ENCODE data around the gene LIPC.
"Not testable (repeated sequence)": the region's sequence is repeated elsewhere in the genome, so short reads cannot be mapped to it uniquely, and the experiment has no call there.

LIPC gene

GRCh38 chr15:58593870-58594269 lies 162.1 kb downstream of the LIPC start:
- no peak for DNase-seq

DNA sequence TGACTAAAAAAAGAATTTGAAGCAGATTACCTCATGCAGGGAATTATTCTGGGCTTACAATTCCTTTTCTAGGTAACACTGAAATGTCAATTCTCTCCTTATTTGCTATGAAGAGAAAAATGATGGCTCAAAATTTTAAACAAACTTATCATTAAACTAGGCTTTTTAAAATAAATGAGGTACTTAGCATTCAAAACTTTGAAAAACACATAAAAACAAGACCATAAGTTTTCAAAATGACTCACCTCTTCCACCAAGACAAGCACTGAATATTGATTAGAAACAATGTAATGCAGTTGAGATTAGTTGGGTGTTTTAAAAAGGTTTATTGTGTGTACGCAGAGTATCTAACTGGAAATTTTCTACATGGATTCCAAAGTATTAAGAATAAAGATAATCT lies 163.1 kb downstream of the LIPC start:
- no peak for DNase-seq

GRCh38 chr15:58595516-58596263 lies 163.9 kb downstream of the LIPC start:
- DNase-seq = no peak

- no peak for DNase-seq
Measured at GRCh38 chr15:58597943-58598828, 166.4 kb downstream of the LIPC start.

DNA sequence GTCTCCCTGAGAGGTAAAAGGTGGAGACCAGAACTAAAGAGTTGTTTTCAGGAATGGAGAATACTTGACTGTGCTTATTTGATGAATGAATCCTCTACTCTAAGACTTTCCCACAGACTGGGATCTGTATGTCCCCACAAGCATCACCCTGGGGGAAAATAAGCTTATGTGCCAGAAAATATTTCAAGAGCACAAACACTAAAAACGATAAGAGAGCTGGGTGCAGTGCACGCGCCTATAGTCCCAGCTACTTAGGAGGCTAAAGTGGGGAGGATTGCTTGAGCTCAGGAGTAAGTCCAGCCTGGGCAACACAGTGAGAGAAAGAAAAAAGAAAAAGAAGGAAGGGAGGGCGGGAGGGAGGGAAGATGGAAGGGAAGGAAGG lies 167.0 kb downstream of the LIPC start:
- no peak for DNase-seq

DNA sequence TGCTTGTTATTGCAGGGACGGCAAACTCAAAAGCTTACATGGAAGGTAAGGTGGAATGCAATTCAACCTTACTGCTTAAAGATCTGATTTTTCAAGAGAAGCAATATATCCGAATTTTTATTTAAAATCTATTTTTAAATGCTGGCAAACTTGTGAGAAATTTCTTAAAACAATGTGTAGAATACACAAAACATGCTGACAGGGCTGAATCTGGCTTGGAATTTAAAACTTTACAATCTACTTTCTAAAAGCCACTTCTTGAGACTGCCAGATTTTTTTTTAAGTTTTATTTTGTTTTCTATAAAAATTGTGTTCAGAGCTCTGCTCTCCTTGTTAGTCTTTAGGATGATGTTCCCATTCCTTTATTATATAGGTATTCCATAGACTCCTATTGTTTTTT lies 171.0 kb downstream of the LIPC start:
- no peak for DNase-seq

- DNase-seq = not testable (repeated sequence)
Measured at GRCh38 chr15:58603927-58604326, 172.1 kb downstream of the LIPC start.

GRCh38 chr15:58604455-58604923 lies 172.7 kb downstream of the LIPC start:
- DNase-seq = no peak

- no peak for DNase-seq
Measured at GRCh38 chr15:58605931-58606530, 174.2 kb downstream of the LIPC start.

- no peak for DNase-seq
Measured at GRCh38 chr15:58606577-58607080, 174.8 kb downstream of the LIPC start.

GRCh38 chr15:58608129-58608590 lies 176.4 kb downstream of the LIPC start:
- DNase-seq = no peak

DNA sequence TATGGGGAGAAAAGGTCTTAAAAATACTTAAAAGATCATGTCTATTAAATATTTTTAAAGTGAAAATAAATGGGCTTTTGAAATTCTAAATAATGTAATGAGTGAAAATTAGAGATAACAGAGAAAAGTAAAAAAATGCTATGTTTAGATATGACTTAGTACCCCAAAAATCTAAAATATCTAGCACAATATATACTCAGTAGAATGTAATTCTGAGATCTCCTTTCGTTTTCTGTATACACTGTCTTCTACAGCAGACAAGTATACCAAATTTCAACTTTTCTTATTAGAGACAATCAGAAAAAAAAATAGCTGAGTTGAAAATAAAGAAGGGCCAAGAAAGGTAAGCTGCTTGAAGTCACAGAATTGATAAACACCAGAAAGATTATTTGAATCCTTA lies 176.9 kb downstream of the LIPC start:
- DNase-seq = no peak

- no peak for DNase-seq
Measured at GRCh38 chr15:58611731-58612676, 180.2 kb downstream of the LIPC start.

DNA sequence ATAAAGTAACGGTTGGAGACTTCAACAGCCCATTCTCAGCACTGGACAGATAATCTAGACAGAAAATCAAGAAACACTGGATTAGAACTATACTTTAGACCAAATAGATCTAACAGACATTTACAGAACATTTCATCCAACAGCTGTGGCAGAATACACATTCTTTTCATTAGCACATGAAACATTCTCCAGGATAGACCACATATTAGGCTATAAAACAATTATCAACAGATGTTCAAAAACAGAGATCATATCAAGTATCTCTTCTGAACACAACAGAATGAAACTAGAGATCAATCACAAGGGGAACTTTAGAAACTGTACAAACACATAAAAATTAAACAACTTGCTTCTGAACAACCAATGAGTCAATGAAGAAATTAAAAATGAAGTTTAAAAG lies 184.4 kb downstream of the LIPC start:
- no peak for DNase-seq

All from NCI-H748 treated with DMSO at 0.1 percent for 48 hours (cell line).